Hepatocyte (in vitro differentiated cells): Measurements from ENCODE around the gene HECTD1. TPM values are rescaled to one million over a fixed set of nuclear protein-coding genes. Genes with fewer than 3 reads are reported as not detected.
"Not testable (repeated sequence)": the region's sequence is repeated elsewhere in the genome, so short reads cannot be mapped to it uniquely, and the experiment has no call there.

Source experiments
- DNase-seq: peaks from one replicate; pipeline ENCODE4 v3.0.0-alpha.2; 2016; ENCODE audit warnings: low spot score
- H2AFZ ChIP-seq: fragments of 200-600 bp; sonication (generic); 2 replicates; pipeline ENCODE4 v1.6.0; 2016; ENCODE audit warnings: antibody characterized with exemption, mild to moderate bottlenecking
- H3K27ac ChIP-seq: fragments of 200-600 bp; sonication (generic); 2 replicates; pipeline ENCODE4 v1.5.1; 2016; ENCODE audit warnings: mild to moderate bottlenecking
- H3K27me3 ChIP-seq: fragments of 200-600 bp; sonication (generic); 2 replicates; pipeline ENCODE4 v1.6.1; 2016
- H3K36me3 ChIP-seq: fragments of 200-600 bp; sonication (generic); replicated peaks from 2 replicates; pipeline ENCODE4 v1.5.1; 2016; ENCODE audit warnings: low read depth; ENCODE audit not compliant: insufficient read depth
- H3K4me1 ChIP-seq: fragments of 200-600 bp; sonication (generic); 2 replicates; pipeline ENCODE4 v1.5.1; 2016; ENCODE audit warnings: mild to moderate bottlenecking, moderate library complexity; ENCODE audit not compliant: insufficient read depth
- H3K4me2 ChIP-seq: fragments of 200-600 bp; sonication (generic); 2 replicates; pipeline ENCODE4 v1.6.0; 2016
- H3K4me3 ChIP-seq: fragments of 200-600 bp; sonication (generic); 2 replicates; pipeline ENCODE4 v1.5.1; 2016; ENCODE audit warnings: mild to moderate bottlenecking
- H3K79me2 ChIP-seq: fragments of 200-600 bp; sonication (generic); 2 replicates; pipeline ENCODE4 v1.6.0; 2017; ENCODE audit warnings: mild to moderate bottlenecking
- H3K9me2 ChIP-seq: fragments of 200-600 bp; sonication (generic); replicated peaks from 2 replicates; pipeline ENCODE4 v1.6.0; 2017; ENCODE audit warnings: mild to moderate bottlenecking; ENCODE audit not compliant: insufficient read depth
- H3K9me3 ChIP-seq: fragments of 200-600 bp; sonication (generic); 2 replicates; pipeline ENCODE4 v1.5.1; 2016; ENCODE audit warnings: low read depth, mild to moderate bottlenecking
- H4K20me1 ChIP-seq: fragments of 200-600 bp; sonication (generic); 2 replicates; pipeline ENCODE4 v1.6.0; 2016; ENCODE audit warnings: mild to moderate bottlenecking; ENCODE audit not compliant: insufficient read depth, poor library complexity, severe bottlenecking
- EZH2 ChIP-seq: fragments of 200-600 bp; sonication (generic); IDR thresholded peaks from 2 replicates; pipeline ENCODE4 v1.6.1; 2016; ENCODE audit warnings: antibody characterized with exemption, mild to moderate bottlenecking, borderline replicate concordance
- EZH2phosphoT487 ChIP-seq: fragments of 200-600 bp; sonication (generic); IDR thresholded peaks from one replicate; pipeline ENCODE4 v1.6.1; 2018; ENCODE audit warnings: antibody characterized with exemption, mild to moderate bottlenecking, low read depth, moderate library complexity; ENCODE audit not compliant: unreplicated experiment, severe bottlenecking
- whole genome bisulfite sequencing: methylation state at CpG from one replicate; pipeline ENCODE4 v1.1.6; 2016; ENCODE audit warnings: low lambda C conversion rate; ENCODE audit errors: missing lambda C conversion rate; 5-methylcytosine and 5-hydroxymethylcytosine counted together
- polyA plus RNA-seq: library from polyadenylated mRNA; unstranded; fragments of >200 nt; fragmentation: Nextera tagmentation; extraction: Ambion mirVana; gene quantifications from 2 replicates; pipeline ENCODE4 v1.2.1, GENCODE V29; 2016
- total RNA-seq: library from RNA; depleted of rRNA; stranded (reverse); fragments of >200 nt; gene quantifications from 2 replicates; pipeline ENCODE4 v1.2.3, GENCODE V29; 2014
- TF ChIP-seq, protein P1 (sequence below): fragments of 200-600 bp; sonication (generic); IDR thresholded peaks from 2 replicates; pipeline ENCODE4 v1.5.1; 2016; ENCODE audit warnings: antibody characterized with exemption, mild to moderate bottlenecking; ENCODE audit not compliant: poor library complexity

HECTD1 gene
- total RNA-seq (147 and 159 TPM in 2 replicates), polyA plus RNA-seq (45.2 and 48.6 TPM in 2 replicates)

GRCh38 chr14:31207755-31208545, at the start of gene HECTD1:
Gene HECTD1 (minus strand): TSS chr14:31207793. CDS start chr14:31205936, 1,857 bp downstream.
- H3K27me3 ChIP-seq: no peaks in the 10 kb centered on the region
- DNase-seq: peak; percentile 96
- peak within 1 kb of the TSS; percentile 76 for H3K4me3 ChIP-seq
- peak within 1 kb of the TSS; percentile 88 for H3K4me2 ChIP-seq
- H3K9me2 ChIP-seq: no peaks in the 10 kb centered on the region
- no peaks in the 10 kb centered on the region for H3K36me3 ChIP-seq
- TF ChIP-seq, protein P1, sequence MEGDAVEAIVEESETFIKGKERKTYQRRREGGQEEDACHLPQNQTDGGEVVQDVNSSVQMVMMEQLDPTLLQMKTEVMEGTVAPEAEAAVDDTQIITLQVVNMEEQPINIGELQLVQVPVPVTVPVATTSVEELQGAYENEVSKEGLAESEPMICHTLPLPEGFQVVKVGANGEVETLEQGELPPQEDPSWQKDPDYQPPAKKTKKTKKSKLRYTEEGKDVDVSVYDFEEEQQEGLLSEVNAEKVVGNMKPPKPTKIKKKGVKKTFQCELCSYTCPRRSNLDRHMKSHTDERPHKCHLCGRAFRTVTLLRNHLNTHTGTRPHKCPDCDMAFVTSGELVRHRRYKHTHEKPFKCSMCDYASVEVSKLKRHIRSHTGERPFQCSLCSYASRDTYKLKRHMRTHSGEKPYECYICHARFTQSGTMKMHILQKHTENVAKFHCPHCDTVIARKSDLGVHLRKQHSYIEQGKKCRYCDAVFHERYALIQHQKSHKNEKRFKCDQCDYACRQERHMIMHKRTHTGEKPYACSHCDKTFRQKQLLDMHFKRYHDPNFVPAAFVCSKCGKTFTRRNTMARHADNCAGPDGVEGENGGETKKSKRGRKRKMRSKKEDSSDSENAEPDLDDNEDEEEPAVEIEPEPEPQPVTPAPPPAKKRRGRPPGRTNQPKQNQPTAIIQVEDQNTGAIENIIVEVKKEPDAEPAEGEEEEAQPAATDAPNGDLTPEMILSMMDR: peak; percentile 66
- no peak for TF ChIP-seq EZH2
- H2AFZ ChIP-seq: peak within 1 kb of the TSS; percentile 97
- no peaks in the 10 kb centered on the region for H3K9me3 ChIP-seq
- peaks cover 42% of the 10 kb centered on the region for H3K79me2 ChIP-seq
- H3K4me1 ChIP-seq: peaks cover 12% of the 10 kb centered on the region
- peaks cover 29% of the 10 kb centered on the region for H4K20me1 ChIP-seq
- H3K27ac ChIP-seq: peak within 1 kb of the TSS; percentile 99
- 4% methylated on average over 52 of the region's 79 CpGs for WGBS

DNA sequence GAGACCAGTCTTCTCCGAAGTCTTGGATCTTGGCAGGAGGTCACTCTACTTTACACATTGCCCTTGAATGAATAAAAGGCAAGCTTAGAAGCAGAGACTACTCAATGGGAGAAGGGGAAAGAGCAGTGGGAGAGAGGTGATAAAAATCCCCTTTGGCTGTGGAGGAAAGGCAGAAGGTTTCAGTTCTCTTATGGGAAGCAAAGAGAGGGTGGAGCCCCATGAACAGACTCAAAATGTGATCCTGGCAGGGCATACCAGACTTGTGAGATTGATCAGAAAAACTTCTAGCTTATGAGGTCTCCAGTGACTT, 49.6 kb upstream of the HECTD1 start:
- Histone ChIP-seq H3K79me2 (no peaks in the 10 kb centered on the region), H3K27ac (no peak overlapping the region), H3K4me1 (no peaks in the 10 kb centered on the region), H3K9me2 (no peaks in the 10 kb centered on the region), H3K4me3 (no peak overlapping the region), H4K20me1 (no peaks in the 10 kb centered on the region), H3K9me3 (no peaks in the 10 kb centered on the region), H2AFZ (no peak overlapping the region), H3K27me3 (no peaks in the 10 kb centered on the region), H3K36me3 (no peaks in the 10 kb centered on the region), H3K4me2 (no peak overlapping the region)
- 100% methylated on average over 1 of the region's 1 CpG for WGBS
- no peak for DNase-seq
- TF ChIP-seq, protein P1: no peak
- no peak for TF ChIP-seq EZH2
- TF ChIP-seq EZH2phosphoT487: no peak

DNA sequence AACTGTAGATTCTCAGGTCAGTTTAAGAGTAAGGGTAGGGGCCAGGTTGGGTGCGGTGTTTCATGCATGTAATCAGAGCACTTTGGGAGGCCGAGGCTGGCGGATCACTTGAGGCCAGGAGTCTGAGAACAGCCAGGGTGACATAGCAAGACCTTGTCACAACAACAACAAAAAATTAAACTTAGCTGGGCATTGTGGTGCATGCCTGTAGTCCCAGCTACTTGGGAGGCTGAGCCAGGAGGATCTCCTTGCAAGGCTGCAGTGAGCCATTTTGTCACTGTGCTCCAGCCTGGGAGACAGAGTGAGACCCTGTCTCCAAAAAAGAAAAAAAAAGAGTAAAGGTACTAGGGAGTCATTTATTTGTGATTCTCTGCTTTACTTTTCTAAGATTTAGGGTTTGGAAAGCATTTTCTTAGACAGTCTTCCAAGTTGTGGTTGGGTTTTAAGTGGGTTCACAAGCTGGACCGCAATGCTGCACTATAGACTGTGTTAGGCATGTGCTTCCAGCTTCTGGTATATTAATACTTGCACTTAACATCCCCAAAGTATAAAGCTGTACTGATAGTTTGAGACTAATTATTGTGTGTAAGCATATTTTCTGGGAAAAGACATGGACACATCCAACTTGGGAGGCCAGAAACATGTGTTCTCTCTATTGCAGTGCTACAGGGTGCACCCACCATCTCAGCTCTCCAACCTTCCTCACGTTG, 49.1 kb upstream of the HECTD1 start:
- Histone ChIP-seq H3K79me2 (no peaks in the 10 kb centered on the region), H3K4me1 (no peaks in the 10 kb centered on the region), H3K27me3 (no peaks in the 10 kb centered on the region), H3K36me3 (no peaks in the 10 kb centered on the region), H3K27ac (no peak overlapping the region), H3K4me2 (no peak overlapping the region), H3K4me3 (no peak overlapping the region), H2AFZ (no peak overlapping the region), H3K9me3 (no peaks in the 10 kb centered on the region), H3K9me2 (no peaks in the 10 kb centered on the region), H4K20me1 (no peaks in the 10 kb centered on the region)
- no peak for DNase-seq
- TF ChIP-seq EZH2phosphoT487: no peak
- TF ChIP-seq, protein P1: no peak
- TF ChIP-seq EZH2: no peak
- WGBS: 94% methylated on average over 5 of the region's 5 CpGs

- H3K9me2 ChIP-seq, H3K27me3 ChIP-seq, H3K4me3 ChIP-seq, DNase-seq, H3K4me1 ChIP-seq, H3K4me2 ChIP-seq, H3K9me3 ChIP-seq, H3K79me2 ChIP-seq, H2AFZ ChIP-seq, H3K36me3 ChIP-seq, H3K27ac ChIP-seq, H4K20me1 ChIP-seq: not testable (repeated sequence)
- 97% methylated on average over 4 of the region's 4 CpGs for WGBS
Observed at GRCh38 chr14:31255918-31256317, 48.3 kb upstream of the HECTD1 start.
